Measurements from ENCODE around the gene SLC22A24. TPM values are rescaled to one million over a fixed set of nuclear protein-coding genes. Genes with fewer than 3 reads are reported as not detected.

The SLC22A24 gene
- not detected for polyA plus RNA-seq
- long read RNA-seq, donor 1, result 0 reads
- long read RNA-seq, donor 2, result 0 reads
- long read RNA-seq, donor 3, result 0 reads
- long read RNA-seq, donor 4, result 0 reads
- long read RNA-seq, donor 5, result 0 reads
- long read RNA-seq, donor 6, result 0 reads
- long read RNA-seq, donor 7, result 0 reads
- long read RNA-seq, donor 8, result 0 reads
- long read RNA-seq, donor 9, result 0 reads
- long read RNA-seq, donor 10, result 0 reads
- long read RNA-seq, donor 11, result 0 reads

- DNase-seq, result peak in 1 of 2 donors; percentile 27
- no peaks in the 10 kb centered on the region for H3K27me3 ChIP-seq (ENCODE audit: control insufficient read depth, insufficient read depth, low read length)
- no peaks in the 10 kb centered on the region for H3K9me3 ChIP-seq (ENCODE audit: control insufficient read depth, low read depth, low read length)
- no CpG with 5 or more reads among the region's 1 CpG for WGBS (ENCODE audit: insufficient coverage, low lambda C conversion rate)
- H3K36me3 ChIP-seq (ENCODE audit: control insufficient read depth, insufficient read depth, low read length), result no peaks in the 10 kb centered on the region
- no peak within 1 kb of the TSS for H3K27ac ChIP-seq (ENCODE audit: low read length)
- H3K4me3 ChIP-seq (ENCODE audit: low read length), result no peak within 1 kb of the TSS
- H3K4me1 ChIP-seq (ENCODE audit: control insufficient read depth, insufficient read depth, low read length), result peaks cover 7% of the 10 kb centered on the region
Measured at GRCh38 chr11:63144121-63144520, at the start of gene SLC22A24. SLC22A24 (minus strand) TSS chr11:63144221; CDS start chr11:63143779, 442 bp downstream.

GRCh38 chr11:63180536-63180935, 36.5 kb upstream of the SLC22A24 start:
- H3K27ac ChIP-seq (ENCODE audit: low read length), result no peak overlapping the region
- WGBS (ENCODE audit: insufficient coverage, low lambda C conversion rate), result no CpG with 5 or more reads among the region's 1 CpG
- no peaks in the 10 kb centered on the region for H3K4me1 ChIP-seq (ENCODE audit: control insufficient read depth, insufficient read depth, low read length)
- no peak overlapping the region for H3K4me3 ChIP-seq (ENCODE audit: low read length)
- no peaks in the 10 kb centered on the region for H3K9me3 ChIP-seq (ENCODE audit: control insufficient read depth, low read depth, low read length)
- no peaks in the 10 kb centered on the region for H3K36me3 ChIP-seq (ENCODE audit: control insufficient read depth, insufficient read depth, low read length)
- H3K27me3 ChIP-seq (ENCODE audit: control insufficient read depth, insufficient read depth, low read length), result no peaks in the 10 kb centered on the region
- DNase-seq, result no peak

DNA sequence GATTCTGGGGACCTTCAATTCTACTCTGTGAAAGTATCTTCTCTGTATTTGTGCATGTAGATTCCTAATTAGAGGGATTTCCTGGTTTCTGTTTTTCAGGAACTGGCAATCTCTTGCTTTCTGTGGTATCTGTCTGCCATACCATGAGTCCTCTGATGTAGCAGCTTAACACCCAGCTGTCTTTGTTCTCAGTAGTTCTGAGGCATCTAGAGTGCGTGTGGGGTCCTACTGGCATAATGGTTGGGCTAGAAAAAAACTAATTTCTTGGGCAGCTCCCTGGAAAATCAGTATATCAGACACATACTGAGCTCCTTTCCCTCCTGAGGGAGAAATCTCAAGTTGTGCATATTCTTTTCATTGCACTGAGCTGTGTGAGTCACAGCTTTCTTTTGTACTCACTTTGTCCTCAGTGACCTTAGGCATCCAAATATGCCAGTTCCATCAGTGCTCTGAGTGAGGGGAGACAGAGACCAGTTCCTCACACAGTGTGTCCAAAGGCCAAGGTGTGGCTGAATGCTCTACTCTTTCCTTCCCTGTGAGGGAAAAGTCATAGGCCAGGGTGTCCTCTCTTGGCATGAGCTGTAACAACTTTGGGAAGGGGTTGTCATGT, 35.5 kb upstream of the SLC22A24 start:
- no peaks in the 10 kb centered on the region for H3K4me1 ChIP-seq (ENCODE audit: control insufficient read depth, insufficient read depth, low read length)
- no peaks in the 10 kb centered on the region for H3K27me3 ChIP-seq (ENCODE audit: control insufficient read depth, insufficient read depth, low read length)
- no CpG with 5 or more reads among the region's 1 CpG for whole genome bisulfite sequencing (ENCODE audit: insufficient coverage, low lambda C conversion rate)
- DNase-seq, result no peak
- no peaks in the 10 kb centered on the region for H3K9me3 ChIP-seq (ENCODE audit: control insufficient read depth, low read depth, low read length)
- H3K27ac ChIP-seq (ENCODE audit: low read length), result no peak overlapping the region
- H3K36me3 ChIP-seq (ENCODE audit: control insufficient read depth, insufficient read depth, low read length), result no peaks in the 10 kb centered on the region
- H3K4me3 ChIP-seq (ENCODE audit: low read length), result no peak overlapping the region

DNA sequence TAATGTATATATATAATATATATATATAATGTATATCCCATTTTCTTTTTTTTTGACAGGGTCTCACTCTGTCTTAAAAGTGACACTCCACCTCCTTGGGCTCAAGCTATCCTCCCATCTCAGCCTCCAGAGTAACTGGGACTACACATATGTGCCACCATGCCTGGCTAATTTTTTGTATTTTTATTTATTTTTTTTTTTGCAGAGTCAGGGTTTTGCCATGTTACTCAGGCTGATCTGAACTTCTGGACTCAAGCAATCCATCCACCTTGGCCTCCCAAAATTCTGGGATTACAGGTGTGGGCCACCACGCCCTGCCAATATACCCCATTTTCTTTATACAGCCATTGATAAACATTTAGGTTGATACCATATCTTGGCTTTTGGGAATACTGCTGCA, 33.9 kb upstream of the SLC22A24 start:
- Histone ChIP-seq H3K4me1 (ENCODE audit: control insufficient read depth, insufficient read depth, low read length) (no peaks in the 10 kb centered on the region), H3K9me3 (ENCODE audit: control insufficient read depth, low read depth, low read length) (no peaks in the 10 kb centered on the region), H3K27me3 (ENCODE audit: control insufficient read depth, insufficient read depth, low read length) (no peaks in the 10 kb centered on the region), H3K36me3 (ENCODE audit: control insufficient read depth, insufficient read depth, low read length) (no peaks in the 10 kb centered on the region), H3K4me3 (ENCODE audit: low read length) (no peak overlapping the region), H3K27ac (ENCODE audit: low read length) (no peak overlapping the region)
- no CpG with 5 or more reads among the region's 1 CpG for WGBS (ENCODE audit: insufficient coverage, low lambda C conversion rate)
- no peak for DNase-seq

DNA sequence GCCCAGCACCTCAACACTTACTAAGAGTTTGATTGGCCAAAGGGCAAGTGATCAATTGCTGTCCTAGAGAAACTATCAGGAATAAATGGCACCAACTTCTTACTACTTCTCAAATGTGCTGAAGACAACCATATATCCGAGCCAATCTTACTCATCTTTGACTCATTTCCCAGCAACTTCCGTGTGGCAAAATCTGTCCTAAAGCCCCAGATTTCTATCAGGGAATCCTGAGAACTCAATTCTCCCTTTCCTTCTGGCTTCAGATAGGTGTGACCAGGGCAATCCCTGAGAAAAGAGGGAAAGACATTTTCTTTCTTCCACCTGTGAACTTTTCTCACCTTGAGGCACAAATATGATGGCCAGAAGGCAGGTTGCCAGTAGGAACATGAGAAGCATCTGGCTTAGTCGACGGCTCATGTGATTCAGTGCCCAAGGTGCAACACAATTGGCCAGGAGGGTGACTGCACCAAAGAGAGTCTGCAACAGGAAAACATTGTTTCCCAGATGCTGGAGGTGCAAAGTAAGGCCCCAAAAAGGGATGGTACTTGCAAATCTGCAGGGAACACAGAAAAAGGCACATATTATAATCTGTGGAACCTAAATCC, 21.8 kb upstream of the SLC22A24 start:
- H3K9me3 ChIP-seq (ENCODE audit: control insufficient read depth, low read depth, low read length), result no peaks in the 10 kb centered on the region
- no peak for DNase-seq
- H3K27me3 ChIP-seq (ENCODE audit: control insufficient read depth, insufficient read depth, low read length), result peaks cover 9% of the 10 kb centered on the region
- no peaks in the 10 kb centered on the region for H3K4me1 ChIP-seq (ENCODE audit: control insufficient read depth, insufficient read depth, low read length)
- no peak overlapping the region for H3K27ac ChIP-seq (ENCODE audit: low read length)
- no peak overlapping the region for H3K4me3 ChIP-seq (ENCODE audit: low read length)
- H3K36me3 ChIP-seq (ENCODE audit: control insufficient read depth, insufficient read depth, low read length), result no peaks in the 10 kb centered on the region
- WGBS (ENCODE audit: insufficient coverage, low lambda C conversion rate), result 83% methylated on average over 1 of the region's 4 CpGs

- no peaks in the 10 kb centered on the region for H3K9me3 ChIP-seq (ENCODE audit: control insufficient read depth, low read depth, low read length)
- H3K36me3 ChIP-seq (ENCODE audit: control insufficient read depth, insufficient read depth, low read length), result no peaks in the 10 kb centered on the region
- WGBS (ENCODE audit: insufficient coverage, low lambda C conversion rate), result no CpG with 5 or more reads among the region's 1 CpG
- H3K4me3 ChIP-seq (ENCODE audit: low read length), result no peak overlapping the region
- H3K27me3 ChIP-seq (ENCODE audit: control insufficient read depth, insufficient read depth, low read length), result no peaks in the 10 kb centered on the region
- H3K4me1 ChIP-seq (ENCODE audit: control insufficient read depth, insufficient read depth, low read length), result no peaks in the 10 kb centered on the region
- no peak overlapping the region for H3K27ac ChIP-seq (ENCODE audit: low read length)
- no peak for DNase-seq
Measured at GRCh38 chr11:63155794-63156193, 11.8 kb upstream of the SLC22A24 start.

DNA sequence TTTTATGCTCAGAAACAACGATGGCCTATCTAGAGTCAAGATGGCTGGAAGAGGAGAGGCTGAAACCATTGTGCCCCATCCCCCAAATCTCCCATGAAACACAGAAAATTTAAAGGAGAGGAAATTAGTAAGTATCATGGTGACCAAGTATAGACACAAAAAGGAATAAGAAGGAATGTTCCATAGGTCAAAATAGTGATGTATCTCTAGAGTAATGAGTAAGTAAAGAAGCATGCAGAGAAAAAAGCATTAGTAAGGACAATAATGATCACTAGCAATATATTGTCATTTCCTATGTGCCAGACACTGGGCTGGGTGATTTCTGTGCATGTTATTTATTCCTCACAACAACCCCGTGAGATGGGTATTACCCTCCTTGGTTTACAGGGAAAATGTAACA, 2.6 kb upstream of the SLC22A24 start:
- H3K36me3 ChIP-seq (ENCODE audit: control insufficient read depth, insufficient read depth, low read length), result no peaks in the 10 kb centered on the region
- 100% methylated on average over 1 of the region's 2 CpGs for WGBS (ENCODE audit: insufficient coverage, low lambda C conversion rate)
- no peak for DNase-seq

GRCh38 chr11:63142459-63142858, 1.6 kb downstream of the SLC22A24 start:
- H3K4me3 ChIP-seq (ENCODE audit: low read length), result no peak overlapping the region
- no peaks in the 10 kb centered on the region for H3K27me3 ChIP-seq (ENCODE audit: control insufficient read depth, insufficient read depth, low read length)
- H3K4me1 ChIP-seq (ENCODE audit: control insufficient read depth, insufficient read depth, low read length), result peaks cover 7% of the 10 kb centered on the region
- no peak for DNase-seq
- no peaks in the 10 kb centered on the region for H3K9me3 ChIP-seq (ENCODE audit: control insufficient read depth, low read depth, low read length)
- no peaks in the 10 kb centered on the region for H3K36me3 ChIP-seq (ENCODE audit: control insufficient read depth, insufficient read depth, low read length)
- H3K27ac ChIP-seq (ENCODE audit: low read length), result no peak overlapping the region
- WGBS (ENCODE audit: insufficient coverage, low lambda C conversion rate), result no CpG with 5 or more reads among the region's 3 CpGs

More for the DNA sequence above, 2.6 kb upstream of the SLC22A24 start:
- no peak overlapping the region for H3K27ac ChIP-seq (ENCODE audit: low read length)
- H3K4me1 ChIP-seq (ENCODE audit: control insufficient read depth, insufficient read depth, low read length), result peaks cover 7% of the 10 kb centered on the region
- H3K9me3 ChIP-seq (ENCODE audit: control insufficient read depth, low read depth, low read length), result no peaks in the 10 kb centered on the region
- no peaks in the 10 kb centered on the region for H3K27me3 ChIP-seq (ENCODE audit: control insufficient read depth, insufficient read depth, low read length)
- H3K4me3 ChIP-seq (ENCODE audit: low read length), result no peak overlapping the region

GRCh38 chr11:63132985-63133775, 10.8 kb downstream of the SLC22A24 start:
- H3K27ac ChIP-seq (ENCODE audit: low read length), result no peak overlapping the region
- DNase-seq, result no peak
- H3K36me3 ChIP-seq (ENCODE audit: control insufficient read depth, insufficient read depth, low read length), result no peaks in the 10 kb centered on the region
- no peak overlapping the region for H3K4me3 ChIP-seq (ENCODE audit: low read length)
- H3K9me3 ChIP-seq (ENCODE audit: control insufficient read depth, low read depth, low read length), result no peaks in the 10 kb centered on the region
- H3K4me1 ChIP-seq (ENCODE audit: control insufficient read depth, insufficient read depth, low read length), result no peaks in the 10 kb centered on the region
- no peaks in the 10 kb centered on the region for H3K27me3 ChIP-seq (ENCODE audit: control insufficient read depth, insufficient read depth, low read length)
- 83% methylated on average over 1 of the region's 7 CpGs for WGBS (ENCODE audit: insufficient coverage, low lambda C conversion rate)

- no CpG with 5 or more reads among the region's 3 CpGs for WGBS (ENCODE audit: insufficient coverage, low lambda C conversion rate)
- no peaks in the 10 kb centered on the region for H3K4me1 ChIP-seq (ENCODE audit: control insufficient read depth, insufficient read depth, low read length)
- no peaks in the 10 kb centered on the region for H3K27me3 ChIP-seq (ENCODE audit: control insufficient read depth, insufficient read depth, low read length)
- H3K4me3 ChIP-seq (ENCODE audit: low read length), result no peak overlapping the region
- no peaks in the 10 kb centered on the region for H3K36me3 ChIP-seq (ENCODE audit: control insufficient read depth, insufficient read depth, low read length)
- H3K9me3 ChIP-seq (ENCODE audit: control insufficient read depth, low read depth, low read length), result peaks cover 5% of the 10 kb centered on the region
- no peak for DNase-seq
- no peak overlapping the region for H3K27ac ChIP-seq (ENCODE audit: low read length)
Measured at GRCh38 chr11:63099555-63099954, 44.5 kb downstream of the SLC22A24 start.
